PC-9 (cell line): ENCODE results near the gene HOXC6. TPM values are rescaled to one million over a fixed set of nuclear protein-coding genes. Genes with fewer than 3 reads are reported as not detected.

ENCODE experiments used
- BruUV-seq: library from RNA; stranded (reverse); fragments of 400-500 nt; replicated peaks from 2 replicates; lab custom pipeline; 2021; lab: Mats Ljungman, UMichigan
- CTCF ChIA-PET: fragments of 300-600 bp; sonication (Branson Sonifier 250); formaldehyde crosslinking; loops from one replicate; lab custom pipeline; 2022; ENCODE audit warnings: antibody characterized with exemption; lab: Charles Lee
- POLR2A ChIA-PET: fragments of 300-600 bp; sonication (Branson Sonifier 250); formaldehyde crosslinking; loops from one replicate; lab custom pipeline; 2022; ENCODE audit warnings: antibody characterized with exemption; ENCODE audit not compliant: unreplicated experiment; lab: Charles Lee
- DNase-seq, 2 experiments: peaks; one replicate each; pipeline versions ENCODE4 v3.0.0 to v3.0.0-alpha.2; 2015 to 2022; ENCODE audit warnings: mixed read lengths in 1 of 2
- H2AFZ ChIP-seq: fragments of 200-600 bp; sonication (generic); 2 replicates; pipeline ENCODE4 v1.8.1; 2017; ENCODE audit warnings: antibody characterized with exemption
- H3F3A ChIP-seq: fragments of 200-600 bp; sonication (generic); 2 replicates; pipeline ENCODE4 v1.8.1; 2017; ENCODE audit warnings: antibody characterized with exemption, mild to moderate bottlenecking, low read depth; ENCODE audit not compliant: insufficient read depth
- H3K27ac ChIP-seq: fragments of 200-600 bp; sonication (generic); 2 replicates; pipeline ENCODE4 v1.6.1; 2016; ENCODE audit warnings: mixed run types
- H3K27me3 ChIP-seq: fragments of 200-600 bp; sonication (generic); 2 replicates; pipeline ENCODE4 v1.6.1; 2016; ENCODE audit warnings: low read depth, mixed run types; ENCODE audit not compliant: insufficient read depth
- H3K36me3 ChIP-seq: fragments of 200-600 bp; sonication (generic); 2 replicates; pipeline ENCODE4 v1.6.1; 2016; ENCODE audit warnings: low read depth, mixed run types
- H3K4me1 ChIP-seq: fragments of 200-600 bp; sonication (generic); replicated peaks from 2 replicates; pipeline ENCODE4 v1.6.1; 2016; ENCODE audit warnings: mixed run types; ENCODE audit not compliant: insufficient read depth
- H3K4me2 ChIP-seq: fragments of 200-600 bp; sonication (generic); 2 replicates; pipeline ENCODE4 v1.6.1; 2017; ENCODE audit warnings: mixed run types
- H3K4me3 ChIP-seq: fragments of 200-600 bp; sonication (generic); 2 replicates; pipeline ENCODE4 v1.6.1; 2016; ENCODE audit warnings: mixed run types
- H3K79me2 ChIP-seq: fragments of 200-600 bp; sonication (generic); 2 replicates; pipeline ENCODE4 v1.6.1; 2017; ENCODE audit warnings: low read depth, mixed run types
- H3K9me2 ChIP-seq: fragments of 200-600 bp; sonication (generic); 2 replicates; pipeline ENCODE4 v1.8.1; 2017; ENCODE audit warnings: mild to moderate bottlenecking; ENCODE audit not compliant: insufficient read depth
- H3K9me3 ChIP-seq: fragments of 200-600 bp; sonication (generic); 2 replicates; pipeline ENCODE4 v1.8.1; 2016; ENCODE audit warnings: low read depth; ENCODE audit not compliant: insufficient read depth
- H4K20me1 ChIP-seq: fragments of 200-600 bp; sonication (generic); 2 replicates; pipeline ENCODE4 v1.8.1; 2017; ENCODE audit not compliant: insufficient read depth
- EZH2 ChIP-seq: fragments of 200-600 bp; sonication (generic); IDR thresholded peaks from 2 replicates; pipeline ENCODE4 v1.8.0; 2017; ENCODE audit warnings: antibody characterized with exemption, low read depth
- intact Hi-C: fragments of 100-400 bp; cut with micrococcal nuclease; formaldehyde crosslinking; loops from one replicate; pipeline ENCODE4 v1.10.0; 2022; ENCODE audit not compliant: unreplicated experiment
- total RNA-seq: library from RNA; stranded (reverse); gene quantifications from 2 replicates; pipeline ENCODE4 v1.2.3, GENCODE V29; 2021
- TF ChIP-seq, protein P1 (sequence below): fragments of 200-600 bp; sonication (generic); conservative IDR thresholded peaks from 2 replicates; pipeline ENCODE4 v1.6.1; 2017; ENCODE audit warnings: mixed run types, antibody characterized with exemption, mild to moderate bottlenecking, moderate library complexity

Gene HOXC6
- total RNA-seq, 1 experiment from 2014 or later, result 4.1 TPM

- Histone ChIP-seq H3K4me2 (no peak overlapping the region), H3K36me3 (no peaks in the 10 kb centered on the region), H3F3A (no peaks in the 10 kb centered on the region), H4K20me1 (no peaks in the 10 kb centered on the region), H3K79me2 (no peaks in the 10 kb centered on the region), H3K9me2 (no peaks in the 10 kb centered on the region), H3K4me1 (no peaks in the 10 kb centered on the region), H3K4me3 (no peak overlapping the region), H2AFZ (no peak overlapping the region), H3K27me3 (no peaks in the 10 kb centered on the region), H3K27ac (no peak overlapping the region), H3K9me3 (no peaks in the 10 kb centered on the region)
- no peak for DNase-seq
- ChIA-PET CTCF (no interaction called here), POLR2A (interaction anchor here (0.7 kb wide), 1 partner anchor 758 kb away, joined by 56 read pairs; the partner anchor contains the start of gene ESPL1)
- intact Hi-C loops, result no loop called here
- BruUV-seq, result no TSS peak
- TF ChIP-seq EZH2, result no peak
- TF ChIP-seq, protein P1, sequence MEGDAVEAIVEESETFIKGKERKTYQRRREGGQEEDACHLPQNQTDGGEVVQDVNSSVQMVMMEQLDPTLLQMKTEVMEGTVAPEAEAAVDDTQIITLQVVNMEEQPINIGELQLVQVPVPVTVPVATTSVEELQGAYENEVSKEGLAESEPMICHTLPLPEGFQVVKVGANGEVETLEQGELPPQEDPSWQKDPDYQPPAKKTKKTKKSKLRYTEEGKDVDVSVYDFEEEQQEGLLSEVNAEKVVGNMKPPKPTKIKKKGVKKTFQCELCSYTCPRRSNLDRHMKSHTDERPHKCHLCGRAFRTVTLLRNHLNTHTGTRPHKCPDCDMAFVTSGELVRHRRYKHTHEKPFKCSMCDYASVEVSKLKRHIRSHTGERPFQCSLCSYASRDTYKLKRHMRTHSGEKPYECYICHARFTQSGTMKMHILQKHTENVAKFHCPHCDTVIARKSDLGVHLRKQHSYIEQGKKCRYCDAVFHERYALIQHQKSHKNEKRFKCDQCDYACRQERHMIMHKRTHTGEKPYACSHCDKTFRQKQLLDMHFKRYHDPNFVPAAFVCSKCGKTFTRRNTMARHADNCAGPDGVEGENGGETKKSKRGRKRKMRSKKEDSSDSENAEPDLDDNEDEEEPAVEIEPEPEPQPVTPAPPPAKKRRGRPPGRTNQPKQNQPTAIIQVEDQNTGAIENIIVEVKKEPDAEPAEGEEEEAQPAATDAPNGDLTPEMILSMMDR, result no peak
Observed at GRCh38 chr12:54025499-54026405, 2.5 kb upstream of the HOXC6 start.

GRCh38 chr12:54026640-54027441 is 1.4 kb upstream of the HOXC6 start:
- Histone ChIP-seq H3K4me1 (no peaks in the 10 kb centered on the region), H3K9me3 (no peaks in the 10 kb centered on the region), H3K4me2 (no peak overlapping the region), H3K36me3 (no peaks in the 10 kb centered on the region), H2AFZ (no peak overlapping the region), H3K9me2 (no peaks in the 10 kb centered on the region), H4K20me1 (no peaks in the 10 kb centered on the region), H3K4me3 (no peak overlapping the region), H3K27me3 (no peaks in the 10 kb centered on the region), H3K79me2 (no peaks in the 10 kb centered on the region), H3K27ac (no peak overlapping the region), H3F3A (no peaks in the 10 kb centered on the region)
- POLR2A ChIA-PET, result no interaction called here
- CTCF ChIA-PET, result no interaction called here
- DNase-seq, result no peak
- no TSS peak for BruUV-seq
- TF ChIP-seq EZH2, result no peak
- TF ChIP-seq, protein P1, result no peak
- intact Hi-C loops, result no loop called here

DNA sequence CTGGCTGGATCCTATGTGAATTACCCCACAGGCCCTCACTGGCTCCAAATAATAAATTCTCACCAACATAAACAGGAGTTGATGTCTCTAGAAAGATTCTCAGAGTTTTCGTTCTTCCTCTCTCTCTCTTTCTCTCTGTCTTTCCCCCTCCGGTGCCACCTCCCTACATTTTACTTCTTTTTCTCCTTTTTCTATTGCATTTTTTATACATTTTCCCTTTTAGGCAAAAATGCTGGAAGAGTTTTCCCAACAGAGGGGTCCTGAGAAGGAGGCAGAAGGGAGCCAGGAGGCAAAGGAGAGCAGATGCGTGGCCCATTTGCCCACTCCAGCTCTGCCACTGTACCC is 826 bp upstream of the HOXC6 start:
- Histone ChIP-seq H3K79me2 (no peaks in the 10 kb centered on the region), H3K36me3 (no peaks in the 10 kb centered on the region), H3K9me3 (no peaks in the 10 kb centered on the region), H2AFZ (no peak overlapping the region), H3K9me2 (no peaks in the 10 kb centered on the region), H4K20me1 (no peaks in the 10 kb centered on the region), H3K4me1 (no peaks in the 10 kb centered on the region), H3K4me3 (no peak overlapping the region), H3K4me2 (no peak overlapping the region), H3K27ac (no peak overlapping the region), H3K27me3 (no peaks in the 10 kb centered on the region), H3F3A (no peaks in the 10 kb centered on the region)
- intact Hi-C loops, result no loop called here
- no peak for DNase-seq
- TF ChIP-seq EZH2, result no peak
- TF ChIP-seq, protein P1, result no peak
- CTCF ChIA-PET, result no interaction called here
- POLR2A ChIA-PET, result no interaction called here
- no TSS peak for BruUV-seq
